ENCODE data around the gene SSBP3. TPM values are rescaled to one million over a fixed set of nuclear protein-coding genes. Genes with fewer than 3 reads are reported as not detected.

Gene SSBP3
- total and polyA plus RNA-seq, 2 of the 13 experiments (the other 11 are each of a cell fraction or from before 2014, with no cell fraction given): 8.5 to 17.6 TPM

DNA sequence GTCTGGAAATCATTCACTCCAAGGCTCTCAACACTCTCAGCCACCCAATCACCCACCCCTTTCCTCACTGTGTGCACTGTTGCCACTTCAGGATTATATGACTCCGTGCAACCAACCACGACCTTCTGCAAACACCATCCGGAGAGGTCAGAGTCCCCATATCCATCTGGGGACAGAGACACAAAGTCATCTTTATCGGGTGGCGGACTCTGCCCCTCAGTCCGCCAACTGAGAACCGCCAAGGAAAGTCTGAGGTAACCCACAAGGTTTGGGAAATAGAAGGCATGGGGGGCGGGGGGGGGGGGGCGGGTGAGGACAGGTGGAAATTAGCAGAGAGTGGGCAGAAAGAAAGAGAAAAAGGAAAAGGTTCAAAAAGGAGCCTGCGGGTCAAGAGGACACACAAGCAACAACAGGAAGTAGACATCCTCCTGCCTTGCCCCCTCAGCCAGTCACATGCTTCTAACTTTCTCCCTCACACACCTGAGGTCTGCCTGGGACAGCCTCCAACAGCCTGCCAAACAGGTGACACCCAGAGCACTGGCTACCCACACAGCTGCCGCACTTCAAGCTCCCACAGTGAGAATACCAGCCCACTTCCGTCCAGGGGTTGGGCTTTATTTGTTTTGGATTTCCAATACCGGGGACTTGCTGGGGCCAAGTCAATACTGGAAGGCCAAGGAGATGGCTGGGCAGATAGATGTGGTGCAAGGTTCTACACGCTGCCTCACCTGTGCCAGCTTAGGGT lies 58.1 kb downstream of the SSBP3 start (continued):
- TF ChIP-seq, protein P1, sequence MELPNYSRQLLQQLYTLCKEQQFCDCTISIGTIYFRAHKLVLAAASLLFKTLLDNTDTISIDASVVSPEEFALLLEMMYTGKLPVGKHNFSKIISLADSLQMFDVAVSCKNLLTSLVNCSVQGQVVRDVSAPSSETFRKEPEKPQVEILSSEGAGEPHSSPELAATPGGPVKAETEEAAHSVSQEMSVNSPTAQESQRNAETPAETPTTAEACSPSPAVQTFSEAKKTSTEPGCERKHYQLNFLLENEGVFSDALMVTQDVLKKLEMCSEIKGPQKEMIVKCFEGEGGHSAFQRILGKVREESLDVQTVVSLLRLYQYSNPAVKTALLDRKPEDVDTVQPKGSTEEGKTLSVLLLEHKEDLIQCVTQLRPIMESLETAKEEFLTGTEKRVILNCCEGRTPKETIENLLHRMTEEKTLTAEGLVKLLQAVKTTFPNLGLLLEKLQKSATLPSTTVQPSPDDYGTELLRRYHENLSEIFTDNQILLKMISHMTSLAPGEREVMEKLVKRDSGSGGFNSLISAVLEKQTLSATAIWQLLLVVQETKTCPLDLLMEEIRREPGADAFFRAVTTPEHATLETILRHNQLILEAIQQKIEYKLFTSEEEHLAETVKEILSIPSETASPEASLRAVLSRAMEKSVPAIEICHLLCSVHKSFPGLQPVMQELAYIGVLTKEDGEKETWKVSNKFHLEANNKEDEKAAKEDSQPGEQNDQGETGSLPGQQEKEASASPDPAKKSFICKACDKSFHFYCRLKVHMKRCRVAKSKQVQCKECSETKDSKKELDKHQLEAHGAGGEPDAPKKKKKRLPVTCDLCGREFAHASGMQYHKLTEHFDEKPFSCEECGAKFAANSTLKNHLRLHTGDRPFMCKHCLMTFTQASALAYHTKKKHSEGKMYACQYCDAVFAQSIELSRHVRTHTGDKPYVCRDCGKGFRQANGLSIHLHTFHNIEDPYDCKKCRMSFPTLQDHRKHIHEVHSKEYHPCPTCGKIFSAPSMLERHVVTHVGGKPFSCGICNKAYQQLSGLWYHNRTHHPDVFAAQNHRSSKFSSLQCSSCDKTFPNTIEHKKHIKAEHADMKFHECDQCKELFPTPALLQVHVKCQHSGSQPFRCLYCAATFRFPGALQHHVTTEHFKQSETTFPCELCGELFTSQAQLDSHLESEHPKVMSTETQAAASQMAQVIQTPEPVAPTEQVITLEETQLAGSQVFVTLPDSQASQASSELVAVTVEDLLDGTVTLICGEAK (IDR thresholded peaks at IDR 0.05): no peak
- TF ChIP-seq, protein P1 (CRISPR knock-in tag; IDR thresholded peaks at IDR 0.05): no peak; the same call in 1 of the 2 replicates
- TF ChIP-seq ZFP82 (CRISPR knock-in tag; IDR thresholded peaks at IDR 0.05; ENCODE audit: borderline replicate concordance) (no peak), ZFP1 (CRISPR knock-in tag; IDR thresholded peaks at IDR 0.05) (no peak), MZF1 (CRISPR knock-in tag; IDR thresholded peaks at IDR 0.05; ENCODE audit: borderline replicate concordance) (no peak), ZNF746 (CRISPR knock-in tag; IDR thresholded peaks at IDR 0.05) (no peak), ZMYM3 (CRISPR knock-in tag; IDR thresholded peaks at IDR 0.05) (no peak), RNF2 (conservative IDR thresholded peaks at IDR 0.05; ENCODE audit: low read depth) (no peak), KLF12 (CRISPR knock-in tag; IDR thresholded peaks at IDR 0.05; ENCODE audit: borderline replicate concordance) (no peak), ZSCAN25 (CRISPR knock-in tag; IDR thresholded peaks at IDR 0.05) (no peak), GPN1 (CRISPR knock-in tag; IDR thresholded peaks at IDR 0.05; ENCODE audit: borderline replicate concordance) (no peak)
- TF ChIP-seq, protein P2, sequence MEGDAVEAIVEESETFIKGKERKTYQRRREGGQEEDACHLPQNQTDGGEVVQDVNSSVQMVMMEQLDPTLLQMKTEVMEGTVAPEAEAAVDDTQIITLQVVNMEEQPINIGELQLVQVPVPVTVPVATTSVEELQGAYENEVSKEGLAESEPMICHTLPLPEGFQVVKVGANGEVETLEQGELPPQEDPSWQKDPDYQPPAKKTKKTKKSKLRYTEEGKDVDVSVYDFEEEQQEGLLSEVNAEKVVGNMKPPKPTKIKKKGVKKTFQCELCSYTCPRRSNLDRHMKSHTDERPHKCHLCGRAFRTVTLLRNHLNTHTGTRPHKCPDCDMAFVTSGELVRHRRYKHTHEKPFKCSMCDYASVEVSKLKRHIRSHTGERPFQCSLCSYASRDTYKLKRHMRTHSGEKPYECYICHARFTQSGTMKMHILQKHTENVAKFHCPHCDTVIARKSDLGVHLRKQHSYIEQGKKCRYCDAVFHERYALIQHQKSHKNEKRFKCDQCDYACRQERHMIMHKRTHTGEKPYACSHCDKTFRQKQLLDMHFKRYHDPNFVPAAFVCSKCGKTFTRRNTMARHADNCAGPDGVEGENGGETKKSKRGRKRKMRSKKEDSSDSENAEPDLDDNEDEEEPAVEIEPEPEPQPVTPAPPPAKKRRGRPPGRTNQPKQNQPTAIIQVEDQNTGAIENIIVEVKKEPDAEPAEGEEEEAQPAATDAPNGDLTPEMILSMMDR (CRISPR knock-in tag; IDR thresholded peaks at IDR 0.05): no peak; the same call in 1 of the 2 replicates
- TF ChIP-seq, protein P3, sequence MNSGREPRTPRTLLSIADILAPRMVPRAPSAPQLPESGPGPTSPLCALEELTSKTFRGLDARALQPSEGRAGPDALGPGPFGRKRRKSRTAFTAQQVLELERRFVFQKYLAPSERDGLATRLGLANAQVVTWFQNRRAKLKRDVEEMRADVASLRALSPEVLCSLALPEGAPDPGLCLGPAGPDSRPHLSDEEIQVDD (CRISPR knock-in tag; IDR thresholded peaks at IDR 0.05; ENCODE audit: borderline replicate concordance): no peak
- TF ChIP-seq, protein P4, sequence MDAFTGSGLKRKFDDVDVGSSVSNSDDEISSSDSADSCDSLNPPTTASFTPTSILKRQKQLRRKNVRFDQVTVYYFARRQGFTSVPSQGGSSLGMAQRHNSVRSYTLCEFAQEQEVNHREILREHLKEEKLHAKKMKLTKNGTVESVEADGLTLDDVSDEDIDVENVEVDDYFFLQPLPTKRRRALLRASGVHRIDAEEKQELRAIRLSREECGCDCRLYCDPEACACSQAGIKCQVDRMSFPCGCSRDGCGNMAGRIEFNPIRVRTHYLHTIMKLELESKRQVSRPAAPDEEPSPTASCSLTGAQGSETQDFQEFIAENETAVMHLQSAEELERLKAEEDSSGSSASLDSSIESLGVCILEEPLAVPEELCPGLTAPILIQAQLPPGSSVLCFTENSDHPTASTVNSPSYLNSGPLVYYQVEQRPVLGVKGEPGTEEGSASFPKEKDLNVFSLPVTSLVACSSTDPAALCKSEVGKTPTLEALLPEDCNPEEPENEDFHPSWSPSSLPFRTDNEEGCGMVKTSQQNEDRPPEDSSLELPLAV (CRISPR knock-in tag; conservative IDR thresholded peaks at IDR 0.05; ENCODE audit: low read depth): no peak
- TF ChIP-seq, protein P5, sequence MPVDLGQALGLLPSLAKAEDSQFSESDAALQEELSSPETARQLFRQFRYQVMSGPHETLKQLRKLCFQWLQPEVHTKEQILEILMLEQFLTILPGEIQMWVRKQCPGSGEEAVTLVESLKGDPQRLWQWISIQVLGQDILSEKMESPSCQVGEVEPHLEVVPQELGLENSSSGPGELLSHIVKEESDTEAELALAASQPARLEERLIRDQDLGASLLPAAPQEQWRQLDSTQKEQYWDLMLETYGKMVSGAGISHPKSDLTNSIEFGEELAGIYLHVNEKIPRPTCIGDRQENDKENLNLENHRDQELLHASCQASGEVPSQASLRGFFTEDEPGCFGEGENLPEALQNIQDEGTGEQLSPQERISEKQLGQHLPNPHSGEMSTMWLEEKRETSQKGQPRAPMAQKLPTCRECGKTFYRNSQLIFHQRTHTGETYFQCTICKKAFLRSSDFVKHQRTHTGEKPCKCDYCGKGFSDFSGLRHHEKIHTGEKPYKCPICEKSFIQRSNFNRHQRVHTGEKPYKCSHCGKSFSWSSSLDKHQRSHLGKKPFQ (CRISPR knock-in tag; IDR thresholded peaks at IDR 0.05; ENCODE audit: insufficient replicate concordance): no peak
